K562 (cell line): ENCODE measurements around the gene ATP8A1. TPM values are rescaled to one million over a fixed set of nuclear protein-coding genes. Genes with fewer than 3 reads are reported as not detected.

ENCODE experiments used
- ATAC-seq: fragments of 200-7000 bp; cut with Tn5 transposase; 3 replicates; pipeline ENCODE4 v1.9.1; 2020; ENCODE audit warnings: moderate library complexity
- BruUV-seq: library from RNA; stranded (reverse); fragments of 400-500 nt; replicated peaks from 2 replicates; lab custom pipeline; 2021; lab: Mats Ljungman, UMichigan
- CTCF ChIA-PET: fragments of 300-600 bp; formaldehyde crosslinking; extraction: SDS; loops from one replicate; lab custom pipeline; 2021; ENCODE audit warnings: low intra/inter-chr PET ratio; lab: Yijun Ruan, JAX
- POLR2A ChIA-PET: fragments of 300-600, 350-650 bp; sonication (Branson Sonifier 250); formaldehyde crosslinking; extraction: SDS; loops from one replicate; lab custom pipeline; 2021; ENCODE audit warnings: antibody characterized with exemption, inconsistent platforms; lab: Yijun Ruan, JAX
- DNase-seq, 4 experiments: peaks; one replicate each; pipeline versions ENCODE4 v3.0.0 to v3.0.0-alpha.2; 2011 to 2018; ENCODE audit warnings: low spot score in 3 of 4, mixed read lengths in 3 of 4; ENCODE audit errors: extremely low read depth in 1 of 4
- FAIRE-seq: peaks from 2 replicates; lab custom pipeline; 2011; peaks lifted over from hg19 to GRCh38; lab: Jason Lieb, UNC
- H2AFZ ChIP-seq: 2 replicates; pipeline ENCODE4 v1.6.0; 2011; ENCODE audit warnings: low read depth, low read length, control low read depth, inconsistent platforms
- H3K27ac ChIP-seq: fragments of 200-600 bp; 3 replicates; pipeline ENCODE4 v1.8.0; 2011; ENCODE audit warnings: low read depth, mild to moderate bottlenecking, control low read depth, inconsistent platforms, low read length, moderate library complexity, mixed read lengths; ENCODE audit errors: extremely low read depth
- H3K27me3 ChIP-seq, 2 experiments: fragments of 300-600 bp in 1 of 2; 2 replicates in 1 of 2; 3 replicates in 1 of 2; pipeline versions ENCODE4 v1.6.0 to v1.8.0; 2011; ENCODE audit warnings: inconsistent platforms in 2 of 2, low read length in 2 of 2, mild to moderate bottlenecking in 1 of 2, mixed read lengths in 1 of 2, moderate library complexity in 1 of 2; ENCODE audit not compliant: control insufficient read depth in 2 of 2, insufficient read depth in 2 of 2
- H3K36me3 ChIP-seq: fragments of 300-600 bp; 3 replicates; pipeline ENCODE4 v1.8.0; 2011; ENCODE audit warnings: mild to moderate bottlenecking, low read length, inconsistent platforms; ENCODE audit not compliant: control insufficient read depth, insufficient read depth
- H3K4me1 ChIP-seq, 2 experiments: fragments of 200-600 bp in 1 of 2; replicated peaks in 1 of 2; 2 replicates in 1 of 2; 3 replicates in 1 of 2; pipeline versions ENCODE4 v1.5.1 to v1.8.0; 2011; ENCODE audit warnings: inconsistent platforms in 2 of 2, low read length in 2 of 2, mild to moderate bottlenecking in 1 of 2, mixed read lengths in 1 of 2, moderate library complexity in 1 of 2; ENCODE audit not compliant: control insufficient read depth in 2 of 2, insufficient read depth in 2 of 2
- H3K4me2 ChIP-seq: 2 replicates; pipeline ENCODE4 v1.6.1; 2011; ENCODE audit warnings: low read length, control low read depth, inconsistent platforms, mixed read lengths; ENCODE audit not compliant: insufficient read depth
- H3K4me3 ChIP-seq: fragments of 200-600 bp; sonication (generic), shearing (Covaris generic); 2 replicates; pipeline ENCODE4 v1.5.1; 2016; ENCODE audit warnings: control low read depth, inconsistent platforms
- H3K79me2 ChIP-seq: fragments of 200-600 bp; 3 replicates; pipeline ENCODE4 v1.8.0; 2011; ENCODE audit warnings: low read length, inconsistent platforms; ENCODE audit not compliant: control insufficient read depth, insufficient read depth
- H3K9ac ChIP-seq, 2 experiments: 2 replicates each; pipeline versions ENCODE4 v1.6.0 to v1.6.1; 2011; ENCODE audit warnings: low read depth in 2 of 2, low read length in 2 of 2, control low read depth in 1 of 2, inconsistent platforms in 1 of 2, mild to moderate bottlenecking in 1 of 2, mixed read lengths in 1 of 2; ENCODE audit not compliant: insufficient read depth in 1 of 2
- H3K9me1 ChIP-seq: one replicate; pipeline ENCODE4 v1.6.0; 2011; ENCODE audit warnings: inconsistent platforms, mild to moderate bottlenecking, low read length, moderate library complexity; ENCODE audit not compliant: control insufficient read depth, insufficient read depth
- H3K9me3 ChIP-seq: replicated peaks from 2 replicates; pipeline ENCODE4 v1.5.1; 2011; ENCODE audit warnings: low read depth, low read length, inconsistent platforms; ENCODE audit not compliant: control insufficient read depth, insufficient read depth
- H4K20me1 ChIP-seq: replicated peaks from 2 replicates; pipeline ENCODE4 v1.6.1; 2011; ENCODE audit warnings: low read length, inconsistent platforms, mixed read lengths; ENCODE audit not compliant: control insufficient read depth, insufficient read depth
- CREBBP ChIP-seq: IDR thresholded peaks from one replicate; pipeline ENCODE4 v1.6.1; 2012; ENCODE audit warnings: low read depth, mild to moderate bottlenecking, control low read depth, inconsistent platforms, low read length
- GABPB2 ChIP-seq: fragments of 250-450 bp; sonication (Bioruptor Pico); conservative IDR thresholded peaks from 2 replicates; pipeline ENCODE4 v1.5.1; 2021; ENCODE audit warnings: mild to moderate bottlenecking
- IRF2 ChIP-seq: sonication (generic); formaldehyde crosslinking; IDR thresholded peaks from 2 replicates; pipeline ENCODE4 v1.8.1; 2022; ENCODE audit warnings: mild to moderate bottlenecking, missing genetic modification reagents
- NUFIP1 ChIP-seq: fragments of 450-650 bp; IDR thresholded peaks from 2 replicates; pipeline ENCODE4 v1.6.1; 2018; ENCODE audit not compliant: partially characterized antibody
- ZC3H4 ChIP-seq: sonication (generic); formaldehyde crosslinking; IDR thresholded peaks from 2 replicates; pipeline ENCODE4 v1.9.0; 2021; ENCODE audit warnings: missing genetic modification reagents, borderline replicate concordance
- ZNF12 ChIP-seq: sonication (generic); formaldehyde crosslinking; IDR thresholded peaks from 2 replicates; pipeline ENCODE4 v1.4.0; 2020; ENCODE audit warnings: mild to moderate bottlenecking, missing genetic modification reagents
- WGBS: fragments of 100-300 bp; shearing (Covaris generic); methylation state at CpG from one replicate; pipeline ENCODE4 v1.1.6; 2016; ENCODE audit warnings: low coverage, mixed read lengths; ENCODE audit not compliant: insufficient coverage; ENCODE audit errors: missing lambda C conversion rate; 5-methylcytosine and 5-hydroxymethylcytosine counted together
- in situ Hi-C: fragments of 300-500 bp; cut with MboI; formaldehyde crosslinking; loops from 4 replicates; pipeline ENCODE4 v1.15.0; 2018; ENCODE audit warnings: inconsistent platforms, mixed read lengths
- intact Hi-C: fragments of 100-400 bp; cut with micrococcal nuclease; formaldehyde crosslinking; loops from 2 replicates; pipeline ENCODE4 v1.14.2; 2022
- polyA plus RNA-seq, 8 experiments: library from polyadenylated mRNA; depleted of rRNA in 4 of 8; stranded (reverse) in 5 of 8; unstranded in 3 of 8; fragments of >200 nt; fragmentation: Nextera tagmentation in 2 of 8; fragmentation: Illumina TruSeq in 1 of 8; extraction: Ambion mirVana in 2 of 8; extraction: Trizol in 1 of 8; gene quantifications; 2 replicates each; pipeline versions ENCODE4 v1.2.1 to v1.2.3, GENCODE V29; 2011 to 2014; ENCODE audit warnings: inconsistent platforms in 1 of 8, missing spikeins in 1 of 8
- total RNA-seq, 7 experiments: library from RNA; depleted of rRNA in 6 of 7; stranded (reverse); fragments of >200 nt in 6 of 7; fragmentation: Illumina TruSeq in 2 of 7; extraction: Trizol in 2 of 7; gene quantifications; 2 replicates each; pipeline versions ENCODE4 v1.2.1 to v1.2.3, GENCODE V29; 2011 to 2021; ENCODE audit warnings: low replicate concordance in 1 of 7
- TF ChIP-seq, protein P1 (sequence below): sonication (generic); formaldehyde crosslinking; IDR thresholded peaks from 2 replicates; pipeline ENCODE4 v1.8.1; 2023; ENCODE audit warnings: mild to moderate bottlenecking, missing genetic modification reagents
- TF ChIP-seq, protein P2 (sequence below): fragments of 450-650 bp; IDR thresholded peaks from 2 replicates; pipeline ENCODE4 v1.6.1; 2016; ENCODE audit warnings: antibody characterized with exemption
- TF ChIP-seq, protein P3 (sequence below), 2 experiments: IDR thresholded peaks in 1 of 2; conservative IDR thresholded peaks in 1 of 2; 2 replicates each; pipeline ENCODE4 v1.6.1; 2016; ENCODE audit warnings: low read depth in 2 of 2, mild to moderate bottlenecking in 1 of 2, missing compliant biosample characterization in 1 of 2, missing genetic modification characterization in 1 of 2, moderate library complexity in 1 of 2
- TF ChIP-seq, protein P4 (sequence below), 2 experiments: fragments of 250-450 bp in 1 of 2; fragments of 450-650 bp in 1 of 2; sonication (Bioruptor Pico) in 1 of 2; IDR thresholded peaks; 2 replicates each; pipeline versions ENCODE4 v1.6.1 to v1.8.0; 2016 to 2021; ENCODE audit warnings: mild to moderate bottlenecking in 2 of 2, moderate library complexity in 2 of 2, missing compliant biosample characterization in 1 of 2, missing genetic modification characterization in 1 of 2

The ATP8A1 gene
- total and polyA plus RNA-seq, 9 of the 15 experiments (the other 6 are each of a cell fraction or from before 2014, with no cell fraction given) = 0.05 to 0.29 (median 0.07) TPM; not detected in 2

DNA sequence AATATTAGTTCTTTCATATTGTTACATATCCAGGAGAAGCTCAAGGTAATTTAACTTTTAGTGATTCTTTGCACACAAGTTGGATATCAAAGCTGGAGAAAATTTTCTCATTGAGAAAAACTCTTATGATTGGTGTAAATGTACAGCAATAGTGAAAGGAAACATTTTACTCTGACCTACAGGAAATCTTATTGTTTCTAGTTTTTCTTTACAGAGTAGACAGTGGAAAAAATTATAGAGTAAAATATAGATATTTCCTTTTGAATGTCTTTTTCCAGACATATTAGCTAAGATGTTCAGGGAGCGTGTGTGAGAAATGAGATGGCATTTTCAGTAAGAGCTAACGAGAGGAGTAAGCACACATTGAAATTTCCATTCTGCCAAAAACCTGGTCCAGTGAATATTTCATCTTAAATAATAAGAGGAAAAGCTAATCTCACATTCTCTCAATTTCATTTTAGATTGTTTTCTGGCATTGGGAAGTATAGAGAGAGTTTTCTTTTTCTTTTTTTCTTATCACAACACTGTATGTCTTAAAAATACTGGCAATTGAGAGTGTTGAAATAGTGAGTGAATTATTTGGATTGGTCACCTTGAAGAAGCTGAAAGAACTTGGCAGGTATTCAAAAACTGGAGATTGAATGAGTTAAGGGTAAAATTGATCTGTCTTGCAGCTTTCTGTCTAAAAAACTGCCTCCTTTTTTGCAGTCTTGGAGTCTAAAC, 15.6 kb upstream of the ATP8A1 start:
- Histone ChIP-seq H3K9ac (no peak overlapping the region), H3K4me3 (no peak overlapping the region), H3K27ac (no peak overlapping the region), H3K36me3 (no peaks in the 10 kb centered on the region), H3K9me1 (no peaks in the 10 kb centered on the region), H3K4me1 (no peaks in the 10 kb centered on the region), H3K27me3 (no peaks in the 10 kb centered on the region), H3K9me3 (no peaks in the 10 kb centered on the region), H3K79me2 (no peaks in the 10 kb centered on the region), H2AFZ (no peak overlapping the region), H3K4me2 (no peak overlapping the region), H4K20me1 (no peaks in the 10 kb centered on the region)
- 0% methylated on average over 2 of the region's 2 CpGs for WGBS
- BruUV-seq = no TSS peak
- no peak for DNase-seq
- ChIA-PET POLR2A (no interaction called here), CTCF (no interaction called here)
- in situ Hi-C loops (no loop called here), intact Hi-C loops (no loop called here)
- ATAC-seq = no peak
- FAIRE-seq = no peak
- TF ChIP-seq, protein P1, sequence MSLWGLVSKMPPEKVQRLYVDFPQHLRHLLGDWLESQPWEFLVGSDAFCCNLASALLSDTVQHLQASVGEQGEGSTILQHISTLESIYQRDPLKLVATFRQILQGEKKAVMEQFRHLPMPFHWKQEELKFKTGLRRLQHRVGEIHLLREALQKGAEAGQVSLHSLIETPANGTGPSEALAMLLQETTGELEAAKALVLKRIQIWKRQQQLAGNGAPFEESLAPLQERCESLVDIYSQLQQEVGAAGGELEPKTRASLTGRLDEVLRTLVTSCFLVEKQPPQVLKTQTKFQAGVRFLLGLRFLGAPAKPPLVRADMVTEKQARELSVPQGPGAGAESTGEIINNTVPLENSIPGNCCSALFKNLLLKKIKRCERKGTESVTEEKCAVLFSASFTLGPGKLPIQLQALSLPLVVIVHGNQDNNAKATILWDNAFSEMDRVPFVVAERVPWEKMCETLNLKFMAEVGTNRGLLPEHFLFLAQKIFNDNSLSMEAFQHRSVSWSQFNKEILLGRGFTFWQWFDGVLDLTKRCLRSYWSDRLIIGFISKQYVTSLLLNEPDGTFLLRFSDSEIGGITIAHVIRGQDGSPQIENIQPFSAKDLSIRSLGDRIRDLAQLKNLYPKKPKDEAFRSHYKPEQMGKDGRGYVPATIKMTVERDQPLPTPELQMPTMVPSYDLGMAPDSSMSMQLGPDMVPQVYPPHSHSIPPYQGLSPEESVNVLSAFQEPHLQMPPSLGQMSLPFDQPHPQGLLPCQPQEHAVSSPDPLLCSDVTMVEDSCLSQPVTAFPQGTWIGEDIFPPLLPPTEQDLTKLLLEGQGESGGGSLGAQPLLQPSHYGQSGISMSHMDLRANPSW (CRISPR knock-in tag) = no peak
- TF ChIP-seq IRF2 (CRISPR knock-in tag) (no peak), GABPB2 (no peak), CREBBP (no peak), NUFIP1 (no peak), ZC3H4 (no peak), ZNF12 (CRISPR knock-in tag) (no peak)
- TF ChIP-seq, protein P2, sequence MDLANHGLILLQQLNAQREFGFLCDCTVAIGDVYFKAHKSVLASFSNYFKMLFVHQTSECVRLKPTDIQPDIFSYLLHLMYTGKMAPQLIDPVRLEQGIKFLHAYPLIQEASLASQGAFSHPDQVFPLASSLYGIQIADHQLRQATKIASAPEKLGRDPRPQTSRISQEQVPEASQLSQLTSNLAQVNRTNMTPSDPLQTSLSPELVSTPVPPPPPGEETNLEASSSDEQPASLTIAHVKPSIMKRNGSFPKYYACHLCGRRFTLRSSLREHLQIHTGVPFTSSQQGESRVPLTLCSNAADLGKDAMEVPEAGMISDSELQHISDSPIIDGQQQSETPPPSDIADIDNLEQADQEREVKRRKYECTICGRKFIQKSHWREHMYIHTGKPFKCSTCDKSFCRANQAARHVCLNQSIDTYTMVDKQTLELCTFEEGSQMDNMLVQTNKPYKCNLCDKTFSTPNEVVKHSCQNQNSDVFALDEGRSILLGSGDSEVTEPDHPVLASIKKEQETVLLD = no peak
- TF ChIP-seq, protein P3, sequence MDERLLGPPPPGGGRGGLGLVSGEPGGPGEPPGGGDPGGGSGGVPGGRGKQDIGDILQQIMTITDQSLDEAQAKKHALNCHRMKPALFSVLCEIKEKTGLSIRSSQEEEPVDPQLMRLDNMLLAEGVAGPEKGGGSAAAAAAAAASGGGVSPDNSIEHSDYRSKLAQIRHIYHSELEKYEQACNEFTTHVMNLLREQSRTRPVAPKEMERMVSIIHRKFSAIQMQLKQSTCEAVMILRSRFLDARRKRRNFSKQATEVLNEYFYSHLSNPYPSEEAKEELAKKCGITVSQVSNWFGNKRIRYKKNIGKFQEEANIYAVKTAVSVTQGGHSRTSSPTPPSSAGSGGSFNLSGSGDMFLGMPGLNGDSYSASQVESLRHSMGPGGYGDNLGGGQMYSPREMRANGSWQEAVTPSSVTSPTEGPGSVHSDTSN (CRISPR knock-in tag; IDR thresholded peaks at IDR 0.05; ENCODE audit: low read depth) = no peak
- TF ChIP-seq, protein P3 (tag; conservative IDR thresholded peaks at IDR 0.05; ENCODE audit: low read depth) = no peak
- TF ChIP-seq, protein P4, sequence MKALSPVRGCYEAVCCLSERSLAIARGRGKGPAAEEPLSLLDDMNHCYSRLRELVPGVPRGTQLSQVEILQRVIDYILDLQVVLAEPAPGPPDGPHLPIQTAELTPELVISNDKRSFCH (CRISPR knock-in tag; IDR thresholded peaks at IDR 0.05) = no peak
- TF ChIP-seq, protein P4 (tag; IDR thresholded peaks at IDR 0.05) = no peak
